Muscle layer of colon (tissue), 2 donors: Measurements from ENCODE around the gene SDS.

Experiments used
- H3K27ac ChIP-seq: one replicate; pipeline ENCODE4 v1.7.0; 2013; ENCODE audit warnings: low read depth, mild to moderate bottlenecking, low read length, moderate library complexity
- H3K27me3 ChIP-seq, 2 donors: one replicate each; pipeline ENCODE4 v1.7.0; 2013; ENCODE audit warnings: low read length in 2 of 2, mild to moderate bottlenecking in 2 of 2; ENCODE audit not compliant: insufficient read depth in 2 of 2, control insufficient read depth in 1 of 2
- H3K36me3 ChIP-seq: one replicate; pipeline ENCODE4 v1.7.0; 2013; ENCODE audit warnings: mild to moderate bottlenecking, low read length; ENCODE audit not compliant: insufficient read depth
- H3K4me1 ChIP-seq: one replicate; pipeline ENCODE4 v1.7.0; 2013; ENCODE audit warnings: mild to moderate bottlenecking, low read length; ENCODE audit not compliant: insufficient read depth
- H3K4me3 ChIP-seq, 2 donors: one replicate each; pipeline ENCODE4 v1.7.0; 2013; ENCODE audit warnings: low read length in 2 of 2, low read depth in 1 of 2, mild to moderate bottlenecking in 1 of 2, moderate library complexity in 1 of 2
- H3K9ac ChIP-seq: one replicate; pipeline ENCODE4 v1.7.0; 2013; ENCODE audit warnings: low read length
- H3K9me3 ChIP-seq: one replicate; pipeline ENCODE4 v1.7.0; 2013; ENCODE audit warnings: mild to moderate bottlenecking, low read length
- donor health status: abdominal sarcoma.
- donor health status: Adenocarcinoma of cecum.

The SDS gene

GRCh38 chr12:113439301-113439597, 35.6 kb upstream of the SDS start:
- no peak overlapping the region for H3K9ac ChIP-seq

DNA sequence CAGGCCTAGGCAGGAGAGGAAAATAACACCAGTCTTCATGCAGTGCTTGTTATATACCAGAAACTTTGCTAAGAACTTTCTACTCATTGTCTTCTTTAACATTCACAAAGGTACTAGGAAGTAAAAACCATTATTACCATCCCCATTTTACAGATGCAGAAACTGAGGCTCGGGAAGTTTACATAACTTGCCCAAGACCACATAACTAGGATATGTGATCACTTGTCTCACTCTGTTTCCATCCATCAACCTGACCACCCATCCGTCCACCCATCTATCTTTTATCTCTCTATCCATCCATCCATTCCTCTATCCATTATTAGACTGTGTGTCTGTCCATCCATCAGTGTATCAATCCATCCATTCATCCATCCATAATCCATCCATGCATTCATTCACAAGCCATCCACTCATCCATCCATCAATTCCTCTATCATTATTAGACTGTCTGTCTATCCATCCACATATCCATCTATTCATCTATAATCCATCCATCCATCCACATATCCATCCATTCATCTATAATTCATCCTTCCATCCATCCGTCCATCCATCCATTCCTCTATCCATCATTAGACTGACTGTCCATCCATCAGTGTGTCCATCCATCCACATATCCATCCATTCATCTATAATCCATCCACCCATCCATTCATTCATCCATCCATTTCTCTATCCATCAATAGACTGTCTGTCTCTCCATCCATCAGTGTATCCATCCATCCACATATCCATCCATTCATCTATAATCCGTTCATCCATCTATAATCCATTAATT, 35.0 kb upstream of the SDS start:
- no peaks in the 10 kb centered on the region for H3K4me1 ChIP-seq

More at GRCh38 chr12:113439301-113439597, 35.6 kb upstream of the SDS start:
- no peaks in the 10 kb centered on the region for H3K36me3 ChIP-seq
- no peaks in the 10 kb centered on the region for H3K4me1 ChIP-seq
- no peak overlapping the region for H3K27ac ChIP-seq
- H3K9me3 ChIP-seq: no peaks in the 10 kb centered on the region
- H3K4me3 ChIP-seq: no peak overlapping the region
- H3K27me3 ChIP-seq: peaks cover 0 to 10% of the 10 kb centered on the region in 2 donors

DNA sequence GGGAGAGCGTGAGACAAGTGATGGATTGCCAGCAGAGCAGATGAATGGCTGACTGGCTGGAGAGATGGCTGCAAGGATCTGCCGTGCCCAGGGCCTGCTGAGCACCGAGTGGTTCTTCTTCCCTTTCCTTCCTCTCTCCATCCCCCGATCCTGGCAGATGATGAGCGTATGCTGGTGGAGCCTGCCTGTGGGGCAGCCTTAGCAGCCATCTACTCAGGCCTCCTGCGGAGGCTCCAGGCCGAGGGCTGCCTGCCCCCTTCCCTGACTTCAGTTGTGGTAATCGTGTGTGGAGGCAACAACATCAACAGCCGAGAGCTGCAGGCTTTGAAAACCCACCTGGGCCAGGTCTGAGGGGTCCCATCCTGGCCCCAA, 34.0 kb upstream of the SDS start:
- no peaks in the 10 kb centered on the region for H3K9me3 ChIP-seq
- H3K27me3 ChIP-seq: peaks cover 0 to 10% of the 10 kb centered on the region in 2 donors
- H3K36me3 ChIP-seq: no peaks in the 10 kb centered on the region
- no peak overlapping the region for H3K4me3 ChIP-seq
- no peaks in the 10 kb centered on the region for H3K4me1 ChIP-seq
- no peak overlapping the region for H3K27ac ChIP-seq
- no peak overlapping the region for H3K9ac ChIP-seq

More for the DNA sequence above, 35.0 kb upstream of the SDS start:
- Histone ChIP-seq H3K36me3 (no peaks in the 10 kb centered on the region), H3K27me3 (peaks cover 0 to 10% of the 10 kb centered on the region in 2 donors), H3K9me3 (no peaks in the 10 kb centered on the region), H3K4me3 (no peak overlapping the region), H3K27ac (no peak overlapping the region), H3K9ac (no peak overlapping the region)

- no peaks in the 10 kb centered on the region for H3K36me3 ChIP-seq
- H3K27me3 ChIP-seq: peaks cover 0 to 10% of the 10 kb centered on the region in 2 donors
- H3K27ac ChIP-seq: no peak overlapping the region
- no peak overlapping the region for H3K4me3 ChIP-seq
- H3K9me3 ChIP-seq: no peaks in the 10 kb centered on the region
- H3K9ac ChIP-seq: no peak overlapping the region
- H3K4me1 ChIP-seq: no peaks in the 10 kb centered on the region
Observed at GRCh38 chr12:113436993-113437728, 33.5 kb upstream of the SDS start.

- Histone ChIP-seq H3K27me3 (peaks cover 0 to 7% of the 10 kb centered on the region in 2 donors), H3K27ac (no peak overlapping the region), H3K9ac (no peak overlapping the region), H3K4me3 (no peak overlapping the region), H3K4me1 (no peaks in the 10 kb centered on the region), H3K36me3 (no peaks in the 10 kb centered on the region), H3K9me3 (no peaks in the 10 kb centered on the region)
Observed at GRCh38 chr12:113436586-113436985, 32.9 kb upstream of the SDS start.

DNA sequence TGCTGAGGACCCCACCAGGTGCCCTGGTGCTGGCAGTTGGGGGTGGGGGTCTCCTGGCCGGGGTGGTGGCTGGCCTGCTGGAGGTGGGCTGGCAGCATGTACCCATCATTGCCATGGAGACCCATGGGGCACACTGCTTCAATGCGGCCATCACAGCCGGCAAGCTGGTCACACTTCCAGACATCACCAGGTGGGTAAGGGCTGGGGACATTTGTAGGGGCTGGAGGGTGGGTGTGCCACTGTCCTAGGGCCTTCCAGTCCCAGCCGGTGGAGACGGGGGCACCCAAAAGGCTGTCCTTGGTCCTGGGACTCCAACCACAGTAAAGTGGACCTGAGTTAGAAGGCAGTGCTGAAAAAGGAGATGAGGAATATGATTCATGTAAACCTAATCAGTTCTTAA, 31.7 kb upstream of the SDS start:
- peaks cover 0 to 4% of the 10 kb centered on the region in 2 donors for H3K27me3 ChIP-seq
- H3K36me3 ChIP-seq: no peaks in the 10 kb centered on the region
- H3K9me3 ChIP-seq: no peaks in the 10 kb centered on the region
- H3K27ac ChIP-seq: no peak overlapping the region
- H3K4me3 ChIP-seq: no peak overlapping the region
- no peaks in the 10 kb centered on the region for H3K4me1 ChIP-seq
- H3K9ac ChIP-seq: no peak overlapping the region

- no peaks in the 10 kb centered on the region for H3K27me3 ChIP-seq
- no peak overlapping the region for H3K4me3 ChIP-seq
- H3K4me1 ChIP-seq: no peaks in the 10 kb centered on the region
- no peak overlapping the region for H3K27ac ChIP-seq
- H3K9me3 ChIP-seq: no peaks in the 10 kb centered on the region
- H3K9ac ChIP-seq: no peak overlapping the region
- H3K36me3 ChIP-seq: no peaks in the 10 kb centered on the region
Observed at GRCh38 chr12:113432986-113433385, 29.3 kb upstream of the SDS start.

GRCh38 chr12:113428482-113428881, 24.8 kb upstream of the SDS start:
- Histone ChIP-seq H3K4me1 (no peaks in the 10 kb centered on the region), H3K4me3 (no peak overlapping the region), H3K9me3 (no peaks in the 10 kb centered on the region), H3K27ac (no peak overlapping the region), H3K27me3 (peaks cover 0 to 1% of the 10 kb centered on the region in 2 donors), H3K36me3 (no peaks in the 10 kb centered on the region), H3K9ac (no peak overlapping the region)

DNA sequence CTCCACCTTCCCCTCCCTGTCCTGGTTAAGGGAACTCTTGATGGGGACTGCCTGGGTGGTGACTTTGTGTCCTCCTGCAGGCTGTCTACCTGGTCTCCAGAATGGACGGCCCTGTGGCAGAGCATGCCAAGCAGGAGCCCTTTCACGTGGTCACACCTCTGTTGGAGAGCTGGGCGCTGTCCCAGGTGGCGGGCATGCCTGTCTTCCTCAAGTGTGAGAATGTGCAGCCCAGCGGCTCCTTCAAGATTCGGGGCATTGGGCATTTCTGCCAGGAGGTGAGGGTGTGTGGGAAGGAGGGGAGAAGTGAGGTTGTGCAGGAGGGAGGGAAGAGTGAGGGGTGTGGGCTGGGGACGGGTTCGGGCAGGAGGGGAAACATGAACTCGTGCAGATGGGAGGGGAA, 24.2 kb upstream of the SDS start:
- H3K9me3 ChIP-seq: no peaks in the 10 kb centered on the region
- H3K4me3 ChIP-seq: no peak overlapping the region
- peaks cover 0 to 4% of the 10 kb centered on the region in 2 donors for H3K27me3 ChIP-seq
- H3K36me3 ChIP-seq: no peaks in the 10 kb centered on the region
- no peak overlapping the region for H3K27ac ChIP-seq
- no peak overlapping the region for H3K9ac ChIP-seq
- H3K4me1 ChIP-seq: peaks cover 2% of the 10 kb centered on the region

DNA sequence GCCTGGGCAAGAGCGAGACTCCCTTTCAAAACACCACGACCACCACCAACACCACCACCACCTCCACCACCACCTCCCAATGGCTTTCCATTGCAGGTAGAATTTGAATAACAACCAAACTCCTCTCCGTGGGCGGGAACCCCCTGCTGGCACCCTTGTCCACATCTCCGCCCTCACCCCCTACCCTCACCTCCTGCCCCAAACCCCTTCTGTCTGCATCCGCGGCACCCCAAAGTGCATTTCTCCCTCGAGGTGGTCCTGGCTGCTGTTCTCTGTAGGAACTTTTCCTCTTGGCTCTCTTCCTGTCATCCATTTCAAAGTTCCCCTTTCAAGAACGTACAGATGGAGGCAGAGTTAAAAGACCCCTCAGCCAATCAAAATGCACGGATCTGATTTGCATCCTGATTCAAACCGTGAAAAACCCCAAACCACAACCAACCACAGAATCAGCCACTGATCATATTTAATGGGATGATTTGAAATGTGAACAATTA, 22.3 kb upstream of the SDS start:
- H3K36me3 ChIP-seq: no peaks in the 10 kb centered on the region
- no peak overlapping the region for H3K9ac ChIP-seq
- H3K27ac ChIP-seq: no peak overlapping the region
- no peaks in the 10 kb centered on the region for H3K9me3 ChIP-seq
- H3K4me3 ChIP-seq: no peak overlapping the region
- H3K4me1 ChIP-seq: peaks cover 7% of the 10 kb centered on the region
- H3K27me3 ChIP-seq: peaks cover 0 to 4% of the 10 kb centered on the region in 2 donors

DNA sequence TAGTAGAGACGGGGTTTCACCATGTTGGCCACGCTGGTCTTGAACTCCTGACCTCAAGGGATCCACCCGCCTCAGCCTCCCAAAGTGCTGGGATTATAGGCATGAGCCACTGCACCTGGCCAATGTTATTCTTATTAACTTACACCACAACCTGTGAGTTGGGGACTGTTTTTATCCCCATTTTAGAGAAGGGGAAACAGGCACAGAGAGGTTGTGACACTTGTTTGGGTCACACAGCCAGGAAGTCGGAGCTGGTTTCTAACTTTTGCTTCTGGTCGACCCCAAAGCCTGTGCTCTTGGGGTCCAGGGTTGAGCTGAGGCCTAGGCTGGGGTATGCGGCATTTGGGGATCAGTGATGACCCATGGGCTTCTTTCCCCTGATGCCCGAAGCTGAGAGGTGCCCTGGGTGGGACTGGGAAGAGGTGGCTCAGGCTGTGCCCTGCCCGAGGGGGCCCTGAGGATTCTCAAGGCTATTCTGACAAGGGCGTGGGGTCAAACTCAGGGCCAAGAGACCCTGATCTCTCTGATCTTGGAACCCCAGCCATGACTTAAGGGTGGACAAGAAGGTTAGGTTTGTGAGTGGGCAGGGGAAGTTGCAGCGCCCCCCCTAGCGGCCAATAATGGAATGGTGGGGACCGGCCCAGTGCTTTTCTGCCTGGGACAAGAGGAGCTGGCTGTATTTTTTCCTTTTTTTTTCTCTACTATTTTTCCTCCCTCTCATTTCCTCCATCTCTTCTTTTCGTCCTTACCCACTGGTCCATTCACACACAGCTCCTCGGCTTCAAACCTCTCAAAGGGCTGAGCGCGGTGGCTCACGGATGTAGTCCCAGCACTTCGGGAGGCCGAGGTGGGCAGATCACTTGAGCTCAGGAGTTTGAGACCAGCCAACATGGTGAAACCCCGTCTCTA, 21.5 kb upstream of the SDS start:
- Histone ChIP-seq H3K9me3 (no peaks in the 10 kb centered on the region), H3K9ac (no peak overlapping the region), H3K27ac (no peak overlapping the region), H3K27me3 (peaks cover 0 to 4% of the 10 kb centered on the region in 2 donors), H3K4me3 (no peak overlapping the region), H3K36me3 (no peaks in the 10 kb centered on the region), H3K4me1 (peaks cover 7% of the 10 kb centered on the region)
